Measurements from ENCODE around the gene ZNF169.

DNA sequence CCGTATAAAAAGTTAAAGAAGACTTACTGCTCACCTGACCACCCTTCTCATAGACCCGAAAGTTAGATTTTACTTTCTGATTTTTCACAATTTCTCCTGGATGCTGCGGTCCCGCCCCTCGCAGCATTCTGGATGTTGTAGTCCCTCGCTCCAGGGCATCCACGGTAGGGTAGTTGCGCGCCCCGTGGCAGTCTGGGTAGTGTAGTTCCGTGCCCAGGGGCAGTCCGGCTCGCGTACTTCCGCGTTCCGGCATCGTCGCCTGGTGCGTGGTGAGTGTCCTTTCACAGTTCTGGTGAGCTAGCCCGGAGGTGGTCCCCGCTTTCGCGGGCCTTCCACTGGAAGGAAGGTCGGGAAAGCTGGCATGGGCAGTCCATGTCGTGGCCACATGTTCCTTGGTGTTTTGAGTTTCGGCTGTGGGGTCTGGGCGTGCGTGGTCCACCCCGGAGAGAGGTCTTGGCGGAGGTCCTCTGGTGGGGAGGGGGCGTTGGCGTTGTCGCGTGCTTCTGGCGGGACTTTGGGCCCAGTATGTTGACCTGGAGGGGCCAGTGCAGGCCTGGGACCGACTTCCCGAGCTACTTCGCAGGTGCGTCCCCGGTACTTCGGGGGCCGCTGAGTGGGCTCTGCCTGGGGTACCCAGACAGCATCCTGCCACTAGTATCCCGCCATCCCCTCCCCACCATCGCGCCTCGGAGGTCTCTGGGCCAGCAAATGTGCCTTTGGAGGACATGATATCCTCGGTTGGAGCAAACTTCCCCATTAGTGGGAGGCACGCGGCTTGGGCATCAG lies at the start of gene ZNF169:
- TF ChIP-seq, protein P1, sequence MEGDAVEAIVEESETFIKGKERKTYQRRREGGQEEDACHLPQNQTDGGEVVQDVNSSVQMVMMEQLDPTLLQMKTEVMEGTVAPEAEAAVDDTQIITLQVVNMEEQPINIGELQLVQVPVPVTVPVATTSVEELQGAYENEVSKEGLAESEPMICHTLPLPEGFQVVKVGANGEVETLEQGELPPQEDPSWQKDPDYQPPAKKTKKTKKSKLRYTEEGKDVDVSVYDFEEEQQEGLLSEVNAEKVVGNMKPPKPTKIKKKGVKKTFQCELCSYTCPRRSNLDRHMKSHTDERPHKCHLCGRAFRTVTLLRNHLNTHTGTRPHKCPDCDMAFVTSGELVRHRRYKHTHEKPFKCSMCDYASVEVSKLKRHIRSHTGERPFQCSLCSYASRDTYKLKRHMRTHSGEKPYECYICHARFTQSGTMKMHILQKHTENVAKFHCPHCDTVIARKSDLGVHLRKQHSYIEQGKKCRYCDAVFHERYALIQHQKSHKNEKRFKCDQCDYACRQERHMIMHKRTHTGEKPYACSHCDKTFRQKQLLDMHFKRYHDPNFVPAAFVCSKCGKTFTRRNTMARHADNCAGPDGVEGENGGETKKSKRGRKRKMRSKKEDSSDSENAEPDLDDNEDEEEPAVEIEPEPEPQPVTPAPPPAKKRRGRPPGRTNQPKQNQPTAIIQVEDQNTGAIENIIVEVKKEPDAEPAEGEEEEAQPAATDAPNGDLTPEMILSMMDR (IDR thresholded peaks at IDR 0.05), result no peak
- TF ChIP-seq SIN3A (IDR thresholded peaks at IDR 0.05; ENCODE audit: borderline replicate concordance, low read depth, low read length), result peak; percentile 70; the same call in 1 of the 2 replicates
- TF ChIP-seq TAF1 (IDR thresholded peaks at IDR 0.05; ENCODE audit: borderline replicate concordance, low read depth, low read length), result peak; percentile 49; the same call in 1 of the 2 replicates
- TF ChIP-seq GABPA (IDR thresholded peaks at IDR 0.05; ENCODE audit: low read depth), result peak; percentile 65
- no peak for TF ChIP-seq NFIC (IDR thresholded peaks at IDR 0.05; ENCODE audit: borderline replicate concordance)
- TF ChIP-seq FOXM1 (IDR thresholded peaks at IDR 0.05; ENCODE audit: low read depth), result no peak
- TF ChIP-seq, protein P2, sequence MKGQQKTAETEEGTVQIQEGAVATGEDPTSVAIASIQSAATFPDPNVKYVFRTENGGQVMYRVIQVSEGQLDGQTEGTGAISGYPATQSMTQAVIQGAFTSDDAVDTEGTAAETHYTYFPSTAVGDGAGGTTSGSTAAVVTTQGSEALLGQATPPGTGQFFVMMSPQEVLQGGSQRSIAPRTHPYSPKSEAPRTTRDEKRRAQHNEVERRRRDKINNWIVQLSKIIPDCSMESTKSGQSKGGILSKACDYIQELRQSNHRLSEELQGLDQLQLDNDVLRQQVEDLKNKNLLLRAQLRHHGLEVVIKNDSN (IDR thresholded peaks at IDR 0.05; ENCODE audit: borderline replicate concordance, low read depth), result no peak
- TF ChIP-seq EZH2phosphoT487 (IDR thresholded peaks at IDR 0.05; ENCODE audit: borderline replicate concordance, low read depth), result no peak

Data from SK-N-SH (cell line).